Measurements from ENCODE around the gene CHID1.

- TF ChIP-seq CTCF (IDR thresholded peaks at IDR 0.05; ENCODE audit: insufficient read depth, low read depth, low read length) (no peak), EZH2 (IDR thresholded peaks at IDR 0.05; ENCODE audit: insufficient read depth, low read length) (no peak)
Measured at GRCh38 chr11:870127-870413, 40.5 kb downstream of the CHID1 start.

Measured in astrocyte (in vitro differentiated cells and primary cell).